GM23338 (cell line): Measurements from ENCODE around the gene PTPRE. TPM values are rescaled to one million over a fixed set of nuclear protein-coding genes. Genes with fewer than 3 reads are reported as not detected.
A peak's percentile ranks its signal among the peaks of the same experiment; 100 is the strongest.

Experiments used
- ATAC-seq: fragments of 200-7000 bp; cut with Tn5 transposase; 3 replicates; pipeline ENCODE4 v1.9.1; 2020
- DNase-seq: peaks from one replicate; pipeline ENCODE4 v3.0.0-alpha.2; 2015; ENCODE audit warnings: low spot score
- H2AFZ ChIP-seq: fragments of 200-600 bp; sonication (generic); 2 replicates; pipeline ENCODE4 v1.8.0; 2016; ENCODE audit warnings: antibody characterized with exemption, mild to moderate bottlenecking, moderate library complexity
- H3F3A ChIP-seq: fragments of 200-600 bp; sonication (generic); replicated peaks from 2 replicates; pipeline ENCODE4 v1.8.0; 2017; ENCODE audit warnings: antibody characterized with exemption, mixed run types, low read depth
- H3K27ac ChIP-seq: fragments of 200-600 bp; sonication (generic); 2 replicates; pipeline ENCODE4 v1.6.1; 2016; ENCODE audit warnings: low read depth
- H3K27me3 ChIP-seq: fragments of 200-600 bp; sonication (generic); 2 replicates; pipeline ENCODE4 v1.8.0; 2016; ENCODE audit warnings: mild to moderate bottlenecking, mixed run types, moderate library complexity; ENCODE audit not compliant: insufficient read depth
- H3K36me3 ChIP-seq: fragments of 200-600 bp; sonication (generic); 2 replicates; pipeline ENCODE4 v1.8.0; 2016; ENCODE audit warnings: mild to moderate bottlenecking; ENCODE audit not compliant: insufficient read depth
- H3K4me1 ChIP-seq: fragments of 200-600 bp; sonication (generic); 2 replicates; pipeline ENCODE4 v1.8.0; 2016; ENCODE audit warnings: mild to moderate bottlenecking, moderate library complexity; ENCODE audit not compliant: insufficient read depth
- H3K4me2 ChIP-seq: fragments of 200-600 bp; sonication (generic); 2 replicates; pipeline ENCODE4 v1.7.1; 2017; ENCODE audit warnings: mixed run types
- H3K4me3 ChIP-seq: fragments of 200-600 bp; sonication (generic); 2 replicates; pipeline ENCODE4 v1.6.1; 2016; ENCODE audit warnings: mixed run types
- H3K79me2 ChIP-seq: fragments of 200-600 bp; sonication (generic); replicated peaks from 2 replicates; pipeline ENCODE4 v1.8.0; 2017; ENCODE audit warnings: mild to moderate bottlenecking; ENCODE audit not compliant: insufficient read depth
- H3K9me2 ChIP-seq: fragments of 200-600 bp; sonication (generic); 2 replicates; pipeline ENCODE4 v1.8.0; 2017; ENCODE audit not compliant: insufficient read depth
- H4K20me1 ChIP-seq: fragments of 200-600 bp; sonication (generic); replicated peaks from 2 replicates; pipeline ENCODE4 v1.8.0; 2017; ENCODE audit warnings: mild to moderate bottlenecking; ENCODE audit not compliant: insufficient read depth
- H3K27ac Mint-ChIP-seq: 2 replicates; pipeline ENCODE4 v1.8.0; 2020; ENCODE audit warnings: inconsistent platforms, mild to moderate bottlenecking, moderate library complexity, mixed read lengths
- H3K27me3 Mint-ChIP-seq: 3 replicates; pipeline ENCODE4 v1.8.0; 2022; ENCODE audit warnings: low read depth, mild to moderate bottlenecking, moderate library complexity, mixed read lengths, inconsistent platforms; ENCODE audit not compliant: insufficient read depth, poor library complexity
- H3K36me3 Mint-ChIP-seq: 3 replicates; pipeline ENCODE4 v1.8.0; 2021; ENCODE audit warnings: low read depth, mild to moderate bottlenecking, inconsistent platforms, moderate library complexity, mixed read lengths
- H3K4me1 Mint-ChIP-seq: 3 replicates; pipeline ENCODE4 v1.8.0; 2020; ENCODE audit warnings: mild to moderate bottlenecking, inconsistent platforms, mixed read lengths
- H3K4me3 Mint-ChIP-seq: 3 replicates; pipeline ENCODE4 v1.8.0; 2021; ENCODE audit warnings: moderate library complexity, mild to moderate bottlenecking, inconsistent platforms, mixed read lengths
- H3K9me3 Mint-ChIP-seq: 3 replicates; pipeline ENCODE4 v1.8.0; 2020; ENCODE audit warnings: moderate library complexity, mild to moderate bottlenecking, inconsistent platforms, mixed read lengths
- ETS1 ChIP-seq: IDR thresholded peaks from 2 replicates; pipeline ENCODE4 v1.6.1; 2016; ENCODE audit warnings: antibody characterized with exemption
- JUNB ChIP-seq: IDR thresholded peaks from one replicate; pipeline ENCODE4 v1.6.1; 2016; ENCODE audit warnings: antibody characterized with exemption; ENCODE audit not compliant: unreplicated experiment
- NANOG ChIP-seq: IDR thresholded peaks from 2 replicates; pipeline ENCODE4 v1.6.1; 2016; ENCODE audit warnings: antibody characterized with exemption, borderline replicate concordance
- POLR2AphosphoS5 ChIP-seq: IDR thresholded peaks from 2 replicates; pipeline ENCODE4 v1.6.1; 2016; ENCODE audit warnings: antibody characterized with exemption, low read depth
- STAT1 ChIP-seq: IDR thresholded peaks from one replicate; pipeline ENCODE4 v1.6.1; 2016; ENCODE audit warnings: antibody characterized with exemption; ENCODE audit not compliant: unreplicated experiment
- polyA plus RNA-seq: library from polyadenylated mRNA; unstranded; fragments of >200 nt; fragmentation: Nextera tagmentation; extraction: Ambion mirVana; gene quantifications from 2 replicates; pipeline ENCODE4 v1.2.1, GENCODE V29; 2016
- total RNA-seq: library from RNA; depleted of rRNA; stranded (reverse); fragments of >200 nt; shearing (Covaris generic); gene quantifications from 2 replicates; pipeline ENCODE4 v1.2.3, GENCODE V29; 2014
- TF ChIP-seq, protein P1 (sequence below): fragments of 250-450 bp; sonication (Bioruptor Pico); IDR thresholded peaks from 2 replicates; pipeline ENCODE4 v1.5.0; 2020; ENCODE audit warnings: mild to moderate bottlenecking, moderate library complexity

PTPRE gene
- total and polyA plus RNA-seq, 2 experiments from 2014 or later = 0.34 to 0.42 TPM

DNA sequence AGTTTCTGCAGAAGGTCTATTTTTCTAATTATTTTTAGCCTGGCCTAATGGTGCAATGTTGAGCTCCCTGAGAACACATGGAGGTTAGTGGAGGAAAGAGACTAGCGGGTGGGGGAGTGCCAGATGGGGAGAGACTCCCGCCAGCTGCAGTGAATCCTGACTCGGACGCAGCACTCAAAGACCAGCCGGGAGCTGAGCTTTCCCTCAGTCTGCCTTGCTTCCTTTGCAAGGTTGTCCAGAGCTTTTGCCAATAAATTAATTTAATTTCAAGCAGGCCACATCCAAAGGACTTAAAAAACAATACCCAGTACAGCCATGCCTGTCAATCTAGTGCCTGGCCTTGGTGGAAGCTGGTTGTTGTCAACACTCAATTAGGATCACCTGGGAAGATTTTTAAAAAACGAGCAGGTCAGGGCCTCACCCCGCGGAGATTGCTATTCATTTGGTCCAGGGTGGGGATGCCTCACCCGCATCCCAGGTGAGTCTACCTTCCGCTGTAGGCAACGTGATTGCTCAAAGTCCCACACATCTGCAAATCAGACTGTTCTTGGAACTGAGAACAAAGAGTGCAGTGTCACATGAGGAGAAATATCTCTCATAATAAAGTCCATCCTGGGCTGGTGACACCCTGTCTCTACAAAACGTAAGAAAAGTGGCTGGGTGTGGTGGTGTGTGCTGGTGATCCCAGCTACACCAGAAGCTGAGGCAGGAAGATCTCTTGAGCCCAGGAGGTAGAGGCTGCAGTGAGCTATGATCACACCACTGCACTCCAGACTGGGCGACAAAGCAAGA lies 18.2 kb upstream of the PTPRE start:
- Histone ChIP-seq H3K4me1 (no peaks in the 10 kb centered on the region), H3K79me2 (no peaks in the 10 kb centered on the region), H3F3A (no peaks in the 10 kb centered on the region), H3K9me2 (no peaks in the 10 kb centered on the region), H3K36me3 (no peaks in the 10 kb centered on the region), H2AFZ (peak overlapping the region; percentile 18; the same call in 1 of the 2 replicates), H3K27me3 (no peaks in the 10 kb centered on the region), H3K4me3 (no peak overlapping the region), H3K27ac (no peak overlapping the region), H3K4me2 (no peak overlapping the region), H4K20me1 (no peaks in the 10 kb centered on the region)
- Mint-ChIP-seq H3K4me1 (0 out of 3 replicates have a peak, but pooled peaks cover 4% of the 10 kb centered on the region), H3K9me3 (no peaks in the 10 kb centered on the region), H3K27ac (no peak overlapping the region), H3K4me3 (no peak overlapping the region), H3K27me3 (peaks cover 5% of the 10 kb centered on the region), H3K36me3 (no peaks in the 10 kb centered on the region)
- DNase-seq = no peak
- TF ChIP-seq NANOG = no peak
- TF ChIP-seq, protein P1, sequence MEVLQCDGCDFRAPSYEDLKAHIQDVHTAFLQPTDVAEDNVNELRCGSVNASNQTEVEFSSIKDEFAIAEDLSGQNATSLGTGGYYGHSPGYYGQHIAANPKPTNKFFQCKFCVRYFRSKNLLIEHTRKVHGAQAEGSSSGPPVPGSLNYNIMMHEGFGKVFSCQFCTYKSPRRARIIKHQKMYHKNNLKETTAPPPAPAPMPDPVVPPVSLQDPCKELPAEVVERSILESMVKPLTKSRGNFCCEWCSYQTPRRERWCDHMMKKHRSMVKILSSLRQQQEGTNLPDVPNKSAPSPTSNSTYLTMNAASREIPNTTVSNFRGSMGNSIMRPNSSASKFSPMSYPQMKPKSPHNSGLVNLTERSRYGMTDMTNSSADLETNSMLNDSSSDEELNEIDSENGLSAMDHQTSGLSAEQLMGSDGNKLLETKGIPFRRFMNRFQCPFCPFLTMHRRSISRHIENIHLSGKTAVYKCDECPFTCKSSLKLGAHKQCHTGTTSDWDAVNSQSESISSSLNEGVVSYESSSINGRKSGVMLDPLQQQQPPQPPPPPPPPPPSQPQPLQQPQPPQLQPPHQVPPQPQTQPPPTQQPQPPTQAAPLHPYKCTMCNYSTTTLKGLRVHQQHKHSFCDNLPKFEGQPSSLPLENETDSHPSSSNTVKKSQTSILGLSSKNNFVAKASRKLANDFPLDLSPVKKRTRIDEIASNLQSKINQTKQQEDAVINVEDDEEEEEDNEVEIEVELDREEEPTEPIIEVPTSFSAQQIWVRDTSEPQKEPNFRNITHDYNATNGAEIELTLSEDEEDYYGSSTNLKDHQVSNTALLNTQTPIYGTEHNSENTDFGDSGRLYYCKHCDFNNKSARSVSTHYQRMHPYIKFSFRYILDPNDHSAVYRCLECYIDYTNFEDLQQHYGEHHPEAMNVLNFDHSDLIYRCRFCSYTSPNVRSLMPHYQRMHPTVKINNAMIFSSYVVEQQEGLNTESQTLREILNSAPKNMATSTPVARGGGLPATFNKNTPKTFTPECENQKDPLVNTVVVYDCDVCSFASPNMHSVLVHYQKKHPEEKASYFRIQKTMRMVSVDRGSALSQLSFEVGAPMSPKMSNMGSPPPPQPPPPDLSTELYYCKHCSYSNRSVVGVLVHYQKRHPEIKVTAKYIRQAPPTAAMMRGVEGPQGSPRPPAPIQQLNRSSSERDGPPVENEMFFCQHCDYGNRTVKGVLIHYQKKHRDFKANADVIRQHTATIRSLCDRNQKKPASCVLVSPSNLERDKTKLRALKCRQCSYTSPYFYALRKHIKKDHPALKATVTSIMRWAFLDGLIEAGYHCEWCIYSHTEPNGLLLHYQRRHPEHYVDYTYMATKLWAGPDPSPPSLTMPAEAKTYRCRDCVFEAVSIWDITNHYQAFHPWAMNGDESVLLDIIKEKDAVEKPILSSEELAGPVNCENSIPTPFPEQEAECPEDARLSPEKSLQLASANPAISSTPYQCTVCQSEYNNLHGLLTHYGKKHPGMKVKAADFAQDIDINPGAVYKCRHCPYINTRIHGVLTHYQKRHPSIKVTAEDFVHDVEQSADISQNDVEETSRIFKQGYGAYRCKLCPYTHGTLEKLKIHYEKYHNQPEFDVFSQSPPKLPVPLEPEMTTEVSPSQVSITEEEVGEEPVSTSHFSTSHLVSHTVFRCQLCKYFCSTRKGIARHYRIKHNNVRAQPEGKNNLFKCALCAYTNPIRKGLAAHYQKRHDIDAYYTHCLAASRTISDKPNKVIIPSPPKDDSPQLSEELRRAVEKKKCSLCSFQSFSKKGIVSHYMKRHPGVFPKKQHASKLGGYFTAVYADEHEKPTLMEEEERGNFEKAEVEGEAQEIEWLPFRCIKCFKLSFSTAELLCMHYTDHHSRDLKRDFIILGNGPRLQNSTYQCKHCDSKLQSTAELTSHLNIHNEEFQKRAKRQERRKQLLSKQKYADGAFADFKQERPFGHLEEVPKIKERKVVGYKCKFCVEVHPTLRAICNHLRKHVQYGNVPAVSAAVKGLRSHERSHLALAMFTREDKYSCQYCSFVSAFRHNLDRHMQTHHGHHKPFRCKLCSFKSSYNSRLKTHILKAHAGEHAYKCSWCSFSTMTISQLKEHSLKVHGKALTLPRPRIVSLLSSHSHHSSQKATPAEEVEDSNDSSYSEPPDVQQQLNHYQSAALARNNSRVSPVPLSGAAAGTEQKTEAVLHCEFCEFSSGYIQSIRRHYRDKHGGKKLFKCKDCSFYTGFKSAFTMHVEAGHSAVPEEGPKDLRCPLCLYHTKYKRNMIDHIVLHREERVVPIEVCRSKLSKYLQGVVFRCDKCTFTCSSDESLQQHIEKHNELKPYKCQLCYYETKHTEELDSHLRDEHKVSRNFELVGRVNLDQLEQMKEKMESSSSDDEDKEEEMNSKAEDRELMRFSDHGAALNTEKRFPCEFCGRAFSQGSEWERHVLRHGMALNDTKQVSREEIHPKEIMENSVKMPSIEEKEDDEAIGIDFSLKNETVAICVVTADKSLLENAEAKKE = no peak
- no peak for TF ChIP-seq JUNB
- no peak for TF ChIP-seq ETS1
- TF ChIP-seq STAT1 = no peak
- no peak for TF ChIP-seq POLR2AphosphoS5
- ATAC-seq = no peak
